ENCODE measurements around the gene SYT1. TPM values are rescaled to one million over a fixed set of nuclear protein-coding genes. Genes with fewer than 3 reads are reported as not detected.

The SYT1 gene
- total RNA-seq, 1 donor, result not detected

- TF ChIP-seq, protein P1, sequence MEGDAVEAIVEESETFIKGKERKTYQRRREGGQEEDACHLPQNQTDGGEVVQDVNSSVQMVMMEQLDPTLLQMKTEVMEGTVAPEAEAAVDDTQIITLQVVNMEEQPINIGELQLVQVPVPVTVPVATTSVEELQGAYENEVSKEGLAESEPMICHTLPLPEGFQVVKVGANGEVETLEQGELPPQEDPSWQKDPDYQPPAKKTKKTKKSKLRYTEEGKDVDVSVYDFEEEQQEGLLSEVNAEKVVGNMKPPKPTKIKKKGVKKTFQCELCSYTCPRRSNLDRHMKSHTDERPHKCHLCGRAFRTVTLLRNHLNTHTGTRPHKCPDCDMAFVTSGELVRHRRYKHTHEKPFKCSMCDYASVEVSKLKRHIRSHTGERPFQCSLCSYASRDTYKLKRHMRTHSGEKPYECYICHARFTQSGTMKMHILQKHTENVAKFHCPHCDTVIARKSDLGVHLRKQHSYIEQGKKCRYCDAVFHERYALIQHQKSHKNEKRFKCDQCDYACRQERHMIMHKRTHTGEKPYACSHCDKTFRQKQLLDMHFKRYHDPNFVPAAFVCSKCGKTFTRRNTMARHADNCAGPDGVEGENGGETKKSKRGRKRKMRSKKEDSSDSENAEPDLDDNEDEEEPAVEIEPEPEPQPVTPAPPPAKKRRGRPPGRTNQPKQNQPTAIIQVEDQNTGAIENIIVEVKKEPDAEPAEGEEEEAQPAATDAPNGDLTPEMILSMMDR (IDR thresholded peaks at IDR 0.05; ENCODE audit: extremely low read depth, low read depth, low read length), result no peak
- DNase-seq (ENCODE audit: insufficient read length, low spot score, missing footprints), result no peak
- Histone ChIP-seq H3K9me3 (ENCODE audit: low read depth, low read length) (no peaks in the 10 kb centered on the region), H3K27me3 (ENCODE audit: insufficient read depth, low read length) (no peaks in the 10 kb centered on the region), H3K4me1 (ENCODE audit: insufficient read depth, low read length) (no peaks in the 10 kb centered on the region), H3K36me3 (ENCODE audit: insufficient read depth, low read length) (no peaks in the 10 kb centered on the region), H3K4me2 (ENCODE audit: insufficient read depth, low read length) (no peak overlapping the region), H4K20me1 (ENCODE audit: insufficient read depth, low read length) (no peaks in the 10 kb centered on the region), H3K27ac (ENCODE audit: low read depth, low read length) (no peak overlapping the region), H3K79me2 (ENCODE audit: insufficient read depth, low read length) (no peaks in the 10 kb centered on the region), H2AFZ (ENCODE audit: low read length) (no peak overlapping the region), H3K4me3 (ENCODE audit: insufficient read depth, low read length) (no peak overlapping the region)
These were observed 151.6 kb downstream of the SYT1 start for GRCh38 chr12:79016181-79016580.

DNA sequence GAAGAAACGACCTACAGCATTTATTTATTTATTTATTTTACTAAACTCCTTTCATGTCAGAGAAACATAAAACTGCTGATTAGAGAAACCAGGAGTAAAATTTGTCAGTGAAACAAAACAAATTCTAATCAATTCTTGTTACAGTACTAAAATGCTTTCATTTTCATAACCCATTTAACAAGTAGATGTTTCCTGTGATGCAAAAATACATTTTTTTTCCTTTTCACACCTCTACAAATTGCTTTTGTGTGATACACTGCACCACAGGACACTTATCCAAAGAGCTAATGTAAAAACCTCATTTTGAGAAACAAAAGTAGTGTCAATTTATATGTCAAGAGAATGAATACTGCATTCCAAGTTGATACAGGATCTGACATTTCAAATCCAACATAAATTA, 155.1 kb downstream of the SYT1 start:
- TF ChIP-seq, protein P1 (IDR thresholded peaks at IDR 0.05; ENCODE audit: extremely low read depth, low read depth, low read length), result no peak
- no peak overlapping the region for H3K4me2 ChIP-seq (ENCODE audit: insufficient read depth, low read length)

DNA sequence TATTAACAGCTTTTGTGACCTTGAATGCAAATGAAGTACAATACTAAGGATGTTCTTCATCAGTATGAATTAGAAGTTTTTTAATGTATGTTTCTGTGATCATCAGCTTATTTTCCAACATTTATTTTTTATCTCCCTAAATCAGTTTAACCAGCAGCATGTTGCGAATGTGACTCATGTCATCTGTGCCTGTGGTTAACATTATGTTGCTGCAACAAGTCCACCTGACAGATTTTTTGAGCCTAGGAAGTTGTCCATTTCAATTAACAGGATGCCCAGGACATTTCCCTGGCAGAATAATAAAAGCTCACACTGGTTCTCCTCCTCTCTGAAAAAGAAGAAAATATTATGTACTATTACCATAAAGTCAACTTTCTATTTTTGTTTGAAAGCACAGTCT, 155.5 kb downstream of the SYT1 start:
- no peaks in the 10 kb centered on the region for H3K36me3 ChIP-seq (ENCODE audit: insufficient read depth, low read length)
- H3K4me3 ChIP-seq (ENCODE audit: insufficient read depth, low read length), result no peak overlapping the region
- no peaks in the 10 kb centered on the region for H4K20me1 ChIP-seq (ENCODE audit: insufficient read depth, low read length)
- no peak overlapping the region for H3K4me2 ChIP-seq (ENCODE audit: insufficient read depth, low read length)
- H3K27me3 ChIP-seq (ENCODE audit: insufficient read depth, low read length), result no peaks in the 10 kb centered on the region
- no peaks in the 10 kb centered on the region for H3K79me2 ChIP-seq (ENCODE audit: insufficient read depth, low read length)
- TF ChIP-seq, protein P1 (IDR thresholded peaks at IDR 0.05; ENCODE audit: extremely low read depth, low read depth, low read length), result no peak
- H3K27ac ChIP-seq (ENCODE audit: low read depth, low read length), result no peak overlapping the region
- H3K9me3 ChIP-seq (ENCODE audit: low read depth, low read length), result no peaks in the 10 kb centered on the region
- no peaks in the 10 kb centered on the region for H3K4me1 ChIP-seq (ENCODE audit: insufficient read depth, low read length)
- no peak overlapping the region for H2AFZ ChIP-seq (ENCODE audit: low read length)
- DNase-seq (ENCODE audit: insufficient read length, low spot score, missing footprints), result no peak

More for the DNA sequence above, 155.1 kb downstream of the SYT1 start:
- DNase-seq (ENCODE audit: insufficient read length, low spot score, missing footprints), result no peak
- H3K79me2 ChIP-seq (ENCODE audit: insufficient read depth, low read length), result no peaks in the 10 kb centered on the region
- no peaks in the 10 kb centered on the region for H4K20me1 ChIP-seq (ENCODE audit: insufficient read depth, low read length)
- H3K4me3 ChIP-seq (ENCODE audit: insufficient read depth, low read length), result no peak overlapping the region
- H3K27ac ChIP-seq (ENCODE audit: low read depth, low read length), result no peak overlapping the region
- H3K27me3 ChIP-seq (ENCODE audit: insufficient read depth, low read length), result no peaks in the 10 kb centered on the region
- H3K9me3 ChIP-seq (ENCODE audit: low read depth, low read length), result no peaks in the 10 kb centered on the region
- H2AFZ ChIP-seq (ENCODE audit: low read length), result no peak overlapping the region
- no peaks in the 10 kb centered on the region for H3K4me1 ChIP-seq (ENCODE audit: insufficient read depth, low read length)
- no peaks in the 10 kb centered on the region for H3K36me3 ChIP-seq (ENCODE audit: insufficient read depth, low read length)

DNA sequence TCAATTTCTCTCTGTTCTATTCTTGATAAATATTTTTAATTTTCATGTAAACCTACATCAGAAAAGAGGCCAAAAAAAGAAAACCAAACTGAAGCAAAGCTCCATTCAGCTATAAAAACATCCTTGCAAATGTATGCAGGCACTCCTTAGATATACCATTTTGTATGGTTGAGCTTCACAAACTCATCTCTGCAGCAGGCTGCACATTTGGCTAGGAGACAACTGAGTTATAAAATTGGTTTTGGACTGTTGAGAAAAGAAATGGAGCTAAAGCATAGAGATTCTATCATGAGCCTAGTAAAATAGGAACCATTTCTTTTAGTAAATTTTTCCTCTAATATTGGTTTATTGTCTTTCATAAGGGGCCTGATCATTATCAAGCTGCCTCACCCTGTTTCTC, 156.4 kb downstream of the SYT1 start:
- DNase-seq (ENCODE audit: insufficient read length, low spot score, missing footprints), result no peak

More for the DNA sequence above, 156.4 kb downstream of the SYT1 start:
- Histone ChIP-seq H4K20me1 (ENCODE audit: insufficient read depth, low read length) (no peaks in the 10 kb centered on the region), H3K27me3 (ENCODE audit: insufficient read depth, low read length) (no peaks in the 10 kb centered on the region), H3K27ac (ENCODE audit: low read depth, low read length) (no peak overlapping the region), H2AFZ (ENCODE audit: low read length) (no peak overlapping the region), H3K36me3 (ENCODE audit: insufficient read depth, low read length) (no peaks in the 10 kb centered on the region), H3K4me3 (ENCODE audit: insufficient read depth, low read length) (no peak overlapping the region), H3K4me1 (ENCODE audit: insufficient read depth, low read length) (no peaks in the 10 kb centered on the region), H3K9me3 (ENCODE audit: low read depth, low read length) (no peaks in the 10 kb centered on the region), H3K79me2 (ENCODE audit: insufficient read depth, low read length) (no peaks in the 10 kb centered on the region), H3K4me2 (ENCODE audit: insufficient read depth, low read length) (no peak overlapping the region)
- TF ChIP-seq, protein P1 (IDR thresholded peaks at IDR 0.05; ENCODE audit: extremely low read depth, low read depth, low read length), result no peak

Measured in osteoblast (primary cell).